GM19238 (cell line): Measurements from ENCODE around the gene RAB42.
"Not testable (repeated sequence)": the region's sequence is repeated elsewhere in the genome, so short reads cannot be mapped to it uniquely, and the experiment has no call there.

Source experiments
- DNase-seq: peaks from one replicate; pipeline ENCODE4 v3.0.0; 2011; ENCODE audit warnings: low spot score; ENCODE audit not compliant: insufficient read length

The RAB42 gene

GRCh38 chr1:28582248-28582615, 9.8 kb upstream of the RAB42 start:
- no peak for DNase-seq

- DNase-seq: not testable (repeated sequence)
Observed at GRCh38 chr1:28586585-28587391, 5.3 kb upstream of the RAB42 start.

- no peak for DNase-seq
Observed at GRCh38 chr1:28592321-28593071, 431 bp downstream of the RAB42 start.

- DNase-seq: not testable (repeated sequence)
Observed at GRCh38 chr1:28593988-28594356, 1.9 kb downstream of the RAB42 start.

GRCh38 chr1:28594686-28595411, 2.8 kb downstream of the RAB42 start:
- DNase-seq: not testable (repeated sequence)

- no peak for DNase-seq
Observed at GRCh38 chr1:28595412-28596191, 3.5 kb downstream of the RAB42 start.

GRCh38 chr1:28596276-28596675, 4.2 kb downstream of the RAB42 start:
- DNase-seq: not testable (repeated sequence)

GRCh38 chr1:28601696-28602095, 9.6 kb downstream of the RAB42 start:
- no peak for DNase-seq

GRCh38 chr1:28602536-28603439, 10.7 kb downstream of the RAB42 start:
- no peak for DNase-seq

- DNase-seq: no peak
Observed at GRCh38 chr1:28604411-28604810, 12.3 kb downstream of the RAB42 start.

GRCh38 chr1:28604962-28605361, 12.9 kb downstream of the RAB42 start:
- no peak for DNase-seq

GRCh38 chr1:28606771-28607170, 14.7 kb downstream of the RAB42 start:
- no peak for DNase-seq

- DNase-seq: no peak
Observed at GRCh38 chr1:28613175-28613574, 21.1 kb downstream of the RAB42 start.

- DNase-seq: no peak
Observed at GRCh38 chr1:28631713-28632112, 39.6 kb downstream of the RAB42 start.

GRCh38 chr1:28632560-28632959, 40.5 kb downstream of the RAB42 start:
- no peak for DNase-seq

- DNase-seq: no peak
Observed at GRCh38 chr1:28640766-28641165, 48.7 kb downstream of the RAB42 start.

GRCh38 chr1:28642056-28642846, 50.2 kb downstream of the RAB42 start:
- DNase-seq: peak; percentile 19

GRCh38 chr1:28642847-28643635, 51.0 kb downstream of the RAB42 start, which contains the start of gene TAF12:
Gene TAF12, minus strand, starts transcription at chr1:28643067. Its CDS starts 20,986 bp downstream, at chr1:28622081.
- peak; percentile 72 for DNase-seq

- no peak for DNase-seq
Observed at GRCh38 chr1:28644494-28644893, 52.4 kb downstream of the RAB42 start.
